ENCODE data around the gene FAM169A.

GRCh38 chr5:74894351-74894750, 28.2 kb upstream of the FAM169A start:
- TF ChIP-seq CTCF (conservative IDR thresholded peaks at IDR 0.05; ENCODE audit: low read depth, low read length) (no peak), EZH2 (IDR thresholded peaks at IDR 0.05; ENCODE audit: low read length, unreplicated experiment) (no peak), EZH2phosphoT487 (IDR thresholded peaks at IDR 0.05; ENCODE audit: borderline replicate concordance, low read length) (no peak)
